NCI-H510A (cell line): ENCODE measurements around the gene CRTAP.
"Not testable (repeated sequence)": the region's sequence is repeated elsewhere in the genome, so short reads cannot be mapped to it uniquely, and the experiment has no call there.

Experiments
- DNase-seq: peaks from one replicate; lab custom pipeline; 2025; lab: John Stamatoyannopoulos, UW

CRTAP gene

GRCh38 chr3:33113772-33114621 is at the start of gene CRTAP:
CRTAP (plus strand) TSS chr3:33114014; CDS start chr3:33114078, 64 bp downstream.
- peak; percentile 56 for DNase-seq

GRCh38 chr3:33064929-33065328 is 48.9 kb upstream of the CRTAP start:
- no peak for DNase-seq

GRCh38 chr3:33067484-33067883 is 46.3 kb upstream of the CRTAP start:
- DNase-seq = no peak

- DNase-seq = not testable (repeated sequence)
Observed at GRCh38 chr3:33069862-33070261, 44.0 kb upstream of the CRTAP start.

- DNase-seq = no peak
Observed at GRCh38 chr3:33071181-33071580, 42.6 kb upstream of the CRTAP start.

- no peak for DNase-seq
Observed at GRCh38 chr3:33071946-33072345, 41.9 kb upstream of the CRTAP start.

GRCh38 chr3:33074217-33075067 is 39.4 kb upstream of the CRTAP start:
- DNase-seq = no peak

GRCh38 chr3:33075995-33076394 is 37.8 kb upstream of the CRTAP start:
- no peak for DNase-seq

GRCh38 chr3:33076952-33077351 is 36.9 kb upstream of the CRTAP start:
- no peak for DNase-seq

GRCh38 chr3:33077976-33078375 is 35.8 kb upstream of the CRTAP start:
- DNase-seq = no peak

- DNase-seq = not testable (repeated sequence)
Observed at GRCh38 chr3:33079813-33080212, 34.0 kb upstream of the CRTAP start.

- DNase-seq = no peak
Observed at GRCh38 chr3:33081812-33082211, 32.0 kb upstream of the CRTAP start.

- no peak for DNase-seq
Observed at GRCh38 chr3:33083958-33084357, 29.9 kb upstream of the CRTAP start.

GRCh38 chr3:33088691-33089090 is 25.1 kb upstream of the CRTAP start:
- no peak for DNase-seq

- DNase-seq = no peak
Observed at GRCh38 chr3:33089515-33089914, 24.3 kb upstream of the CRTAP start.

GRCh38 chr3:33091746-33092145 is 22.1 kb upstream of the CRTAP start:
- no peak for DNase-seq

- DNase-seq = no peak
Observed at GRCh38 chr3:33092496-33093254, 21.1 kb upstream of the CRTAP start.

GRCh38 chr3:33093847-33094246 is 20.0 kb upstream of the CRTAP start:
- no peak for DNase-seq

- no peak for DNase-seq
Observed at GRCh38 chr3:33095436-33095835, 18.4 kb upstream of the CRTAP start.

GRCh38 chr3:33096093-33096868 is 17.5 kb upstream of the CRTAP start:
- peak; percentile 20 for DNase-seq

- DNase-seq = no peak
Observed at GRCh38 chr3:33099109-33099645, 14.6 kb upstream of the CRTAP start.
